ENCODE data around the gene COX6A1.

DNA sequence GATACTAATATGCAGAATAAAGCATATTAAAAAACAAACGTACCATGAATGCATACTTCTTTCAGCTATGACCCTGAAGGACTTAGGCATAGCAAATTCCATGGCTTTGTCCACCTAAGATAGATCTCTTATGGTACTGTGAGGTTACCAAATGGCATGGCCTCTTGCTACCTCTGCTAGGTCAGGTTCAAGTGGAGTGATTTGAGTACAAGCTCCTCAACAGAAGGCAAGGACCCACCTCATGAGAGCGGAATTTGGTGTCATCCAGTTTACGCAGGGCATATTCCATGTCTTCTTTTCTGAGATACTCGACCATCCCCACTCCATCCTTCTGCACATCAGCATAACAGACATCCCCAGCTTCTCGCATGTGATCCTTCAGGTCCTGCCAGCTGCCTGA, 25.8 kb downstream of the COX6A1 start:
- TF ChIP-seq POLR2AphosphoS5 (IDR thresholded peaks at IDR 0.05; ENCODE audit: borderline replicate concordance, low read depth, low read length), result 0 out of 2 replicates have a peak, but pooled peaks have one; percentile 7
- no peak for TF ChIP-seq EZH2 (IDR thresholded peaks at IDR 0.05)

Measured in SK-N-MC (cell line).